ENCODE data around the gene CSPG4.
"Not testable (repeated sequence)": the region's sequence is repeated elsewhere in the genome, so short reads cannot be mapped to it uniquely, and the experiment has no call there.

Gene CSPG4

DNA sequence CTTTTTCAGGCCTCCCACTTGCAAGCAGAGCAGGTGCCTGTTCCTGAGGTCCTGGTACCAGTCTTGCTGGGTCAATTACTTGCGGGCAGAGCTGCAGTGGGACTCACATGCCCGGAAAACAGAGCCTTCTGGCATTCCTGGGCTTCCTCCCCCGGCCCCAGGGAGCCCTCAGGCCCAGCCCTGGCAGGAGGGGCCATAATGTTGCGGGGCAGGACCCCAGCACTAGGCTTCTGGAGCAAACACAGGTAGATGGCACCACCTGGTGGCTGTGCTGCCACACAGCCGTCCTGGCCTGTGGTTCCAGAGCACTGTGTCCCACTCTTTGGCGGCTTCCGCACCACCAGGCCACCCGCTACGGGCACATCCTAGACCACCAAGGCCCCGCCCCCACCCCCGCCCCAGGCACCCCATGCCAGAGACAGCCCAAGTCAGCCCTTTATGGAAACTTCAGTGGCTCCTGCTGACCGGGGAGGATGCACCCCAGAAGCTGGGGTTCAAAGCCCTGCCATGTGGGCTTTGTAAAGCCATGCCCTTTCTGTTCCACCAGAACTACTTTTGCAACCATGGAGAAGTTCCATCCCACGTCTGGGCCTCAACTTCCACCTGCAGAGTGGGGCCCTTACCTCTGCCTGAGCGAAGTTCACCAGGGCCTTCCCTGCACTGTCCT is 28.9 kb downstream of the CSPG4 start:
- TF ChIP-seq CTCF (IDR thresholded peaks at IDR 0.05; ENCODE audit: insufficient read depth, low read depth, low read length, missing control alignments) = peak; percentile 69
- H3K4me3 ChIP-seq (ENCODE audit: low read length) = not testable (repeated sequence)
- peak; percentile 38 for DNase-seq (ENCODE audit: low read depth)

- no peak for TF ChIP-seq CTCF (IDR thresholded peaks at IDR 0.05; ENCODE audit: insufficient read depth, low read depth, low read length, missing control alignments)
Measured at GRCh38 chr15:75682181-75683135, 30.2 kb downstream of the CSPG4 start.

DNA sequence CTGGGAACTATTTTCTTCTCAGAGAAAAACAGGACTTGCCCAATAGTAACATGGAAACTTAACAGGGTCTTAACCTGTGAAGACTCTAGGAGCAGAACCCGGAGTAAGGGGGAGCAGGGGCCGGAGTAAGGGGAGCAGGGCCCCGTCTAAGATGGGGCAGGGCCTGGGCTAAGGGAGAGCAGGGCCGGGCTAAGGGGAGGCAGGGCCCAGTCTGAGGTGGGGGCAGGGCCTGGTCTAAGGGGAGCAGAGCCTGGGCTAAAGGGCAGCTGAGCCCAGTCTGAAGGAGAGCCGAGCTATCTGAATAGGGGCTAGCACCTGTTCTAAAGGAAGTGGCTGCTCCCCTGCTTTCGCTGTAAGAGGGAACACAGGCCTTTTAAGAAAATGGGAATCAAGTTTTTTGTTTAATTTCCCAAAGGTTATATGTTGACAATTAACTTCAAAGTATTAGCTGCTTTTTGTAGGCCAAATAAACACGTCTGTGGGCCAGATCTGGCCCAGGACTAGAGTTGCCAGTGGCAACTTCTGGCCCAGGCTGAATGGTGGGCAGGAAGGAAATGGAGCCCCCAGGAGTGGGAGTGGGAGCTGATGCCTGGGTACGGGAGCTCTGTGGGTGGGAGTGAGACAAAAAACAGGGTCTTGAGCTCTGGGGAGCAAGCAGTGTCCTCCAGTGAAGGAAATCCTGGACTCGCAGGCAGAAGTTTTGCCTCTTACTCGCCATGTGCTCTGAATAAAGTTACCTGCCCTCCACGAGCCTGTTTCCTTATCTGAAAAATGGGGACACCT is 32.5 kb downstream of the CSPG4 start:
- H3K4me3 ChIP-seq (ENCODE audit: low read length) = no peak overlapping the region
- no peak for TF ChIP-seq CTCF (IDR thresholded peaks at IDR 0.05; ENCODE audit: insufficient read depth, low read depth, low read length, missing control alignments)
- DNase-seq (ENCODE audit: low read depth) = no peak

More at GRCh38 chr15:75682181-75683135, 30.2 kb downstream of the CSPG4 start:
- DNase-seq (ENCODE audit: low read depth) = no peak
- H3K4me3 ChIP-seq (ENCODE audit: low read length) = no peak overlapping the region

GRCh38 chr15:75678324-75678690 is 34.3 kb downstream of the CSPG4 start:
- H3K4me3 ChIP-seq (ENCODE audit: low read length); DNase-seq (ENCODE audit: low read depth): not testable (repeated sequence)

DNA sequence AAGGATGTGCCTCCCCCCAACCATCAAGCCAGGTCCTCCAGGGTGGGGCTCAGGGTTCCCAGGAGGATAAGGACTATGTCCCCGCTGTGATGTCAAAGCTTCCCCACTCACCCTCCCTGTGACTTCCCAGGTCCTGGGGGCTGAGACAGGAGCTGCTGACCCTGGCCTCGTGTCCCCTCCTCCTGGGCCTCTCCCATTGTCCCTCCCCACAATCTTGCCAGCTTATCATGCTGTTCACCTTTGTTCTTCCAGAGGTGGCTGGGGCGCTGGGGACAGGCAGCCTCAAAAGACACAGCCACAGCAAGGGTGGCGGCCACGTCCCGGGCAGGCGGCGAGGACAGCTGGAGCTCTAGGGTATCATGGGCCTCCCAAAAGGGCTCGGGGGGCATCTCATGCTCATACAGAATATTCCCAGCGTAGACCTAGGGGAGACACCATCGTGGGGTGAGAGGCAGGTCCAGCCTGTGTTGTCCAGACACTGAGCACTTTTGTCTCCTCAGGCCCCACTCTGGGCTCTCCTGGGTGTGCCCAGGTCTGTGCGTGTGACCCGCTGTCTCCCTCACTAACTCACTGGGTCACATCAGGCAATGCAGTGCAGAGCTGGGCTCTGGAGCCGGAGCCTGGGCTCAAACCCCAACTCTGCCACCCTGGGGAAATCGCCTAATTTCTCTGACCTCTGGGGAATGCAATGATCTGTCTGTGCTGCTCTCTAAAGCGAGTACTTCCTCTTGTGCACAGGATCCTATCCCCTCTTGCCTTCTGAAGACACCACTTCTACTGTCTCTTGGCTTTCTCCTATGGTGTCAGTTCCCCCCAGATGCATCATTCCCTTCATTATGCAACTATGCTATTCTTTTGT is 35.0 kb downstream of the CSPG4 start:
- no peak for DNase-seq (ENCODE audit: low read depth)
- H3K4me3 ChIP-seq (ENCODE audit: low read length) = no peak overlapping the region
- no peak for TF ChIP-seq CTCF (IDR thresholded peaks at IDR 0.05; ENCODE audit: insufficient read depth, low read depth, low read length, missing control alignments)

DNA sequence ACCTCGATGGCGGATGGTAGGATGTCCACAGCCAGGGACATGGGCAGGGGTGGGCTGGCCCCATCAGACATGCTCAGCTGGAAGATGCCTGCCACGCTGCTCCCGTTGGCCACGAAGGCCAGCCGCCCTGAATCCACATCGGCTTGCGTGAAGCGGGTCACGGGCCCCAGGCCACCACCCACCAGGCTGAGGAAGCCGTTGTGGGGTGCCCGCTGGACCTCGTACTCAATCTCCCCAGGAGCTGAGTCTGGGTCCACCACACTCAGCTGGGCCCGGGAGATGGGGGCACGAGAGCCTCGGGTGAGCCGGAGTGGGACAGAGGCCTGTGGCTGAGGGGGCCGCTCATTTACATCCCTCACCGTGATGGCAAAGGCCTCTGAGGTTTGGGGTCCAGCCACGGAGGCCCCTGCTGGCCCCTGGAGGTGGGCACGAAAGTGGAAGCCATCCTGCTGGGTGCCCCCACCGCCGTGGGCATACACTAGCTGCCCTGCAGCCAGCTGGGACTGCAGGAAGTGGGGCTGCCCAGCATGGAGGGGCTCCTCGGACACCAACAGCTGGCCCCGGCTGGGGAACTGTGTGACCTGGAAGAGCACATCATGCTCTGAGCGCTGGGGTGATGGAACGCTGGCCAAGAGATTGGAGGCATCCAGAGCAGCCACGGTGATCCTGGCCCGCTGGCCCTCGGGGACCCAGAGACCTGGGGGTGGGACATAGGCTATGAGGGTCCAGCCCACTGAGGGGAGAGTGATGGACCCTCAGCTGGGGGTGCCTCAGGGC is 35.8 kb downstream of the CSPG4 start:
- no peak for DNase-seq (ENCODE audit: low read depth)

More for the DNA sequence above, 35.8 kb downstream of the CSPG4 start:
- no peak for TF ChIP-seq CTCF (IDR thresholded peaks at IDR 0.05; ENCODE audit: insufficient read depth, low read depth, low read length, missing control alignments)
- no peak overlapping the region for H3K4me3 ChIP-seq (ENCODE audit: low read length)
